GM23338 (cell line): Measurements from ENCODE around the gene XXYLT1. TPM values are rescaled to one million over a fixed set of nuclear protein-coding genes. Genes with fewer than 3 reads are reported as not detected.

Source experiments
- ATAC-seq: fragments of 200-7000 bp; cut with Tn5 transposase; 3 replicates; pipeline ENCODE4 v1.9.1; 2020
- DNase-seq: peaks from one replicate; pipeline ENCODE4 v3.0.0-alpha.2; 2015; ENCODE audit warnings: low spot score
- H2AFZ ChIP-seq: fragments of 200-600 bp; sonication (generic); 2 replicates; pipeline ENCODE4 v1.8.0; 2016; ENCODE audit warnings: antibody characterized with exemption, mild to moderate bottlenecking, moderate library complexity
- H3F3A ChIP-seq: fragments of 200-600 bp; sonication (generic); replicated peaks from 2 replicates; pipeline ENCODE4 v1.8.0; 2017; ENCODE audit warnings: antibody characterized with exemption, mixed run types, low read depth
- H3K27ac ChIP-seq: fragments of 200-600 bp; sonication (generic); 2 replicates; pipeline ENCODE4 v1.6.1; 2016; ENCODE audit warnings: low read depth
- H3K27me3 ChIP-seq: fragments of 200-600 bp; sonication (generic); 2 replicates; pipeline ENCODE4 v1.8.0; 2016; ENCODE audit warnings: mild to moderate bottlenecking, mixed run types, moderate library complexity; ENCODE audit not compliant: insufficient read depth
- H3K36me3 ChIP-seq: fragments of 200-600 bp; sonication (generic); 2 replicates; pipeline ENCODE4 v1.8.0; 2016; ENCODE audit warnings: mild to moderate bottlenecking; ENCODE audit not compliant: insufficient read depth
- H3K4me1 ChIP-seq: fragments of 200-600 bp; sonication (generic); 2 replicates; pipeline ENCODE4 v1.8.0; 2016; ENCODE audit warnings: mild to moderate bottlenecking, moderate library complexity; ENCODE audit not compliant: insufficient read depth
- H3K4me2 ChIP-seq: fragments of 200-600 bp; sonication (generic); 2 replicates; pipeline ENCODE4 v1.7.1; 2017; ENCODE audit warnings: mixed run types
- H3K4me3 ChIP-seq: fragments of 200-600 bp; sonication (generic); 2 replicates; pipeline ENCODE4 v1.6.1; 2016; ENCODE audit warnings: mixed run types
- H3K79me2 ChIP-seq: fragments of 200-600 bp; sonication (generic); replicated peaks from 2 replicates; pipeline ENCODE4 v1.8.0; 2017; ENCODE audit warnings: mild to moderate bottlenecking; ENCODE audit not compliant: insufficient read depth
- H3K9me2 ChIP-seq: fragments of 200-600 bp; sonication (generic); 2 replicates; pipeline ENCODE4 v1.8.0; 2017; ENCODE audit not compliant: insufficient read depth
- H4K20me1 ChIP-seq: fragments of 200-600 bp; sonication (generic); replicated peaks from 2 replicates; pipeline ENCODE4 v1.8.0; 2017; ENCODE audit warnings: mild to moderate bottlenecking; ENCODE audit not compliant: insufficient read depth
- H3K27ac Mint-ChIP-seq: 2 replicates; pipeline ENCODE4 v1.8.0; 2020; ENCODE audit warnings: inconsistent platforms, mild to moderate bottlenecking, moderate library complexity, mixed read lengths
- H3K27me3 Mint-ChIP-seq: 3 replicates; pipeline ENCODE4 v1.8.0; 2022; ENCODE audit warnings: low read depth, mild to moderate bottlenecking, moderate library complexity, mixed read lengths, inconsistent platforms; ENCODE audit not compliant: insufficient read depth, poor library complexity
- H3K36me3 Mint-ChIP-seq: 3 replicates; pipeline ENCODE4 v1.8.0; 2021; ENCODE audit warnings: low read depth, mild to moderate bottlenecking, inconsistent platforms, moderate library complexity, mixed read lengths
- H3K4me1 Mint-ChIP-seq: 3 replicates; pipeline ENCODE4 v1.8.0; 2020; ENCODE audit warnings: mild to moderate bottlenecking, inconsistent platforms, mixed read lengths
- H3K4me3 Mint-ChIP-seq: 3 replicates; pipeline ENCODE4 v1.8.0; 2021; ENCODE audit warnings: moderate library complexity, mild to moderate bottlenecking, inconsistent platforms, mixed read lengths
- H3K9me3 Mint-ChIP-seq: 3 replicates; pipeline ENCODE4 v1.8.0; 2020; ENCODE audit warnings: moderate library complexity, mild to moderate bottlenecking, inconsistent platforms, mixed read lengths
- CREB1 ChIP-seq: fragments of 250-450 bp; sonication (Bioruptor Pico); IDR thresholded peaks from 2 replicates; pipeline ENCODE4 v1.5.0; 2020; ENCODE audit warnings: low read depth, mild to moderate bottlenecking, moderate library complexity
- CTCF ChIP-seq, 2 experiments: fragments of 200-600 bp in 1 of 2; sonication (generic) in 1 of 2; conservative IDR thresholded peaks; 2 replicates each; pipeline versions ENCODE4 v1.5.1 to v1.6.1; 2016 to 2017; ENCODE audit warnings: antibody characterized with exemption in 2 of 2, low read depth in 2 of 2, mild to moderate bottlenecking in 2 of 2, moderate library complexity in 1 of 2
- ETS1 ChIP-seq: IDR thresholded peaks from 2 replicates; pipeline ENCODE4 v1.6.1; 2016; ENCODE audit warnings: antibody characterized with exemption
- EZH2 ChIP-seq: fragments of 200-600 bp; sonication (generic); IDR thresholded peaks from one replicate; pipeline ENCODE4 v1.8.0; 2017; ENCODE audit warnings: antibody characterized with exemption, mild to moderate bottlenecking, low read depth; ENCODE audit not compliant: unreplicated experiment
- EZH2phosphoT487 ChIP-seq: fragments of 200-600 bp; sonication (generic); IDR thresholded peaks from one replicate; pipeline ENCODE4 v1.8.1; 2018; ENCODE audit warnings: antibody characterized with exemption; ENCODE audit not compliant: unreplicated experiment
- JUNB ChIP-seq: IDR thresholded peaks from one replicate; pipeline ENCODE4 v1.6.1; 2016; ENCODE audit warnings: antibody characterized with exemption; ENCODE audit not compliant: unreplicated experiment
- NANOG ChIP-seq: IDR thresholded peaks from 2 replicates; pipeline ENCODE4 v1.6.1; 2016; ENCODE audit warnings: antibody characterized with exemption, borderline replicate concordance
- POLR2AphosphoS5 ChIP-seq: IDR thresholded peaks from 2 replicates; pipeline ENCODE4 v1.6.1; 2016; ENCODE audit warnings: antibody characterized with exemption, low read depth
- REST ChIP-seq: IDR thresholded peaks from one replicate; pipeline ENCODE4 v1.6.1; 2018; ENCODE audit warnings: antibody characterized with exemption; ENCODE audit not compliant: unreplicated experiment
- STAT1 ChIP-seq: IDR thresholded peaks from one replicate; pipeline ENCODE4 v1.6.1; 2016; ENCODE audit warnings: antibody characterized with exemption; ENCODE audit not compliant: unreplicated experiment
- ZNF114 ChIP-seq: fragments of 250-450 bp; sonication (Bioruptor Pico); IDR thresholded peaks from 2 replicates; pipeline ENCODE4 v1.5.0; 2020; ENCODE audit warnings: mild to moderate bottlenecking, moderate library complexity
- ZNF331 ChIP-seq: fragments of 250-450 bp; sonication (Bioruptor Pico); IDR thresholded peaks from 2 replicates; pipeline ENCODE4 v1.5.0; 2020; ENCODE audit warnings: low read depth, mild to moderate bottlenecking, moderate library complexity
- ZNF462 ChIP-seq: fragments of 250-450 bp; sonication (Bioruptor Pico); IDR thresholded peaks from 2 replicates; pipeline ENCODE4 v1.5.0; 2020; ENCODE audit warnings: mild to moderate bottlenecking, moderate library complexity
- polyA plus RNA-seq: library from polyadenylated mRNA; unstranded; fragments of >200 nt; fragmentation: Nextera tagmentation; extraction: Ambion mirVana; gene quantifications from 2 replicates; pipeline ENCODE4 v1.2.1, GENCODE V29; 2016
- total RNA-seq: library from RNA; depleted of rRNA; stranded (reverse); fragments of >200 nt; shearing (Covaris generic); gene quantifications from 2 replicates; pipeline ENCODE4 v1.2.3, GENCODE V29; 2014

Gene XXYLT1
- total and polyA plus RNA-seq, 2 experiments from 2014 or later: 13.5 to 34.8 TPM

GRCh38 chr3:195033531-195034091 is 237.3 kb downstream of the XXYLT1 start:
- TF ChIP-seq EZH2phosphoT487: no peak
- no peak for TF ChIP-seq CREB1
- TF ChIP-seq POLR2AphosphoS5: no peak
- no peak for TF ChIP-seq ZNF462
- TF ChIP-seq STAT1: no peak
- TF ChIP-seq REST: no peak
- TF ChIP-seq CTCF (conservative IDR thresholded peaks at IDR 0.05; ENCODE audit: low read depth in 2 of 2): no peak
- no peak for TF ChIP-seq ZNF114 (CRISPR knock-in tag)
- no peak for TF ChIP-seq JUNB
- no peak for TF ChIP-seq ZNF331
- no peak for TF ChIP-seq ETS1
- no peak for TF ChIP-seq EZH2
- TF ChIP-seq NANOG: no peak
- H3K27ac Mint-ChIP-seq: no peak overlapping the region
- Histone ChIP-seq H3K27me3 (no peaks in the 10 kb centered on the region), H3K4me1 (peaks cover 22% of the 10 kb centered on the region), H3K4me2 (peak overlapping the region; percentile 5; the same call in 1 of the 2 replicates), H4K20me1 (no peaks in the 10 kb centered on the region), H3K36me3 (no peaks in the 10 kb centered on the region), H3K9me2 (no peaks in the 10 kb centered on the region), H2AFZ (peak overlapping the region; percentile 86), H3K4me3 (no peak overlapping the region), H3K79me2 (no peaks in the 10 kb centered on the region), H3K27ac (no peak overlapping the region), H3F3A (no peaks in the 10 kb centered on the region)
- peaks cover 15% of the 10 kb centered on the region for H3K27me3 Mint-ChIP-seq
- ATAC-seq: peak; percentile 13; the same call in 2 of the 3 replicates
- no peak overlapping the region; the same call in 2 of the 3 replicates for H3K4me3 Mint-ChIP-seq
- DNase-seq: no peak
- no peaks in the 10 kb centered on the region for H3K36me3 Mint-ChIP-seq
- peaks cover 45% of the 10 kb centered on the region for H3K4me1 Mint-ChIP-seq
- peaks cover 6% of the 10 kb centered on the region; the same call in 2 of the 3 replicates for H3K9me3 Mint-ChIP-seq
